CD8-positive, alpha-beta memory T cell (primary cell): ENCODE measurements around the gene CEBPB. TPM values are rescaled to one million over a fixed set of nuclear protein-coding genes. Genes with fewer than 3 reads are reported as not detected.
"Not testable (repeated sequence)": the region's sequence is repeated elsewhere in the genome, so short reads cannot be mapped to it uniquely, and the experiment has no call there.

ENCODE experiments used
- CTCF ChIA-PET: fragments of 350-600 bp; sonication (Branson Sonifier 250); formaldehyde crosslinking; loops from one replicate; lab custom pipeline; 2021; ENCODE audit warnings: antibody characterized with exemption; lab: Charles Lee
- POLR2A ChIA-PET: fragments of 350-600 bp; sonication (Branson Sonifier 250); formaldehyde crosslinking; loops from one replicate; lab custom pipeline; 2021; ENCODE audit warnings: antibody characterized with exemption; lab: Charles Lee
- DNase-seq, 5 donors: peaks; one replicate each; pipeline versions ENCODE4 v3.0.0 to v3.0.0-alpha.2; 2020 to 2022; ENCODE audit warnings: mixed read lengths in 1 of 5
- H3K27ac ChIP-seq: one replicate; pipeline ENCODE4 v1.7.0; 2013; ENCODE audit warnings: low read depth, mild to moderate bottlenecking, low read length, moderate library complexity
- H3K27me3 ChIP-seq: 2 replicates; pipeline ENCODE4 v1.7.0; 2013; ENCODE audit warnings: low read length, mild to moderate bottlenecking; ENCODE audit not compliant: insufficient read depth, poor library complexity, severe bottlenecking
- H3K36me3 ChIP-seq: 2 replicates; pipeline ENCODE4 v1.7.0; 2013; ENCODE audit warnings: mild to moderate bottlenecking, low read length, moderate library complexity; ENCODE audit not compliant: insufficient read depth
- H3K4me1 ChIP-seq: 2 replicates; pipeline ENCODE4 v1.7.0; 2013; ENCODE audit warnings: mild to moderate bottlenecking, low read length, moderate library complexity; ENCODE audit not compliant: insufficient read depth
- H3K4me3 ChIP-seq: 2 replicates; pipeline ENCODE4 v1.7.0; 2013; ENCODE audit warnings: mild to moderate bottlenecking, low read length
- H3K9me3 ChIP-seq: 2 replicates; pipeline ENCODE4 v1.7.0; 2013; ENCODE audit warnings: mild to moderate bottlenecking, low read length
- H3K27ac Mint-ChIP-seq, 8 donors: one replicate each; pipeline ENCODE4 v1.8.0; 2020 to 2021; ENCODE audit warnings: mixed read lengths in 8 of 8, mild to moderate bottlenecking in 6 of 8, inconsistent platforms in 3 of 8, moderate library complexity in 3 of 8
- H3K27me3 Mint-ChIP-seq, 2 donors: one replicate each; pipeline ENCODE4 v1.8.0; 2020 to 2021; ENCODE audit warnings: mixed read lengths in 2 of 2, mild to moderate bottlenecking in 1 of 2, moderate library complexity in 1 of 2
- H3K36me3 Mint-ChIP-seq, 3 donors: one replicate each; pipeline ENCODE4 v1.8.0; 2020 to 2021; ENCODE audit warnings: mixed read lengths in 3 of 3, inconsistent platforms in 1 of 3, mild to moderate bottlenecking in 1 of 3
- H3K4me1 Mint-ChIP-seq, 3 donors: one replicate each; pipeline ENCODE4 v1.8.0; 2020 to 2021; ENCODE audit warnings: mixed read lengths in 3 of 3, inconsistent platforms in 1 of 3, mild to moderate bottlenecking in 1 of 3
- H3K4me3 Mint-ChIP-seq, 7 donors: one replicate each; pipeline ENCODE4 v1.8.0; 2020 to 2021; ENCODE audit warnings: mixed read lengths in 7 of 7, mild to moderate bottlenecking in 6 of 7, moderate library complexity in 4 of 7, inconsistent platforms in 2 of 7
- H3K9me3 Mint-ChIP-seq, 5 donors: one replicate each; pipeline ENCODE4 v1.8.0; 2020 to 2022; ENCODE audit warnings: mixed read lengths in 5 of 5, mild to moderate bottlenecking in 3 of 5, moderate library complexity in 2 of 5, inconsistent platforms in 1 of 5
- polyA plus RNA-seq: library from polyadenylated mRNA; unstranded; fragments of 300-500 nt; fragmentation: Illumina TruSeq; gene quantifications from one replicate; pipeline ENCODE4 v1.2.3, GENCODE V29; 2021
- total RNA-seq, 2 experiments: library from RNA; stranded (reverse); gene quantifications; one replicate each; pipeline ENCODE4 v1.2.3, GENCODE V29; 2021

Gene CEBPB
- total and polyA plus RNA-seq, 3 experiments from 2014 or later = 25.3 to 29.1 (median 27.0) TPM

DNA sequence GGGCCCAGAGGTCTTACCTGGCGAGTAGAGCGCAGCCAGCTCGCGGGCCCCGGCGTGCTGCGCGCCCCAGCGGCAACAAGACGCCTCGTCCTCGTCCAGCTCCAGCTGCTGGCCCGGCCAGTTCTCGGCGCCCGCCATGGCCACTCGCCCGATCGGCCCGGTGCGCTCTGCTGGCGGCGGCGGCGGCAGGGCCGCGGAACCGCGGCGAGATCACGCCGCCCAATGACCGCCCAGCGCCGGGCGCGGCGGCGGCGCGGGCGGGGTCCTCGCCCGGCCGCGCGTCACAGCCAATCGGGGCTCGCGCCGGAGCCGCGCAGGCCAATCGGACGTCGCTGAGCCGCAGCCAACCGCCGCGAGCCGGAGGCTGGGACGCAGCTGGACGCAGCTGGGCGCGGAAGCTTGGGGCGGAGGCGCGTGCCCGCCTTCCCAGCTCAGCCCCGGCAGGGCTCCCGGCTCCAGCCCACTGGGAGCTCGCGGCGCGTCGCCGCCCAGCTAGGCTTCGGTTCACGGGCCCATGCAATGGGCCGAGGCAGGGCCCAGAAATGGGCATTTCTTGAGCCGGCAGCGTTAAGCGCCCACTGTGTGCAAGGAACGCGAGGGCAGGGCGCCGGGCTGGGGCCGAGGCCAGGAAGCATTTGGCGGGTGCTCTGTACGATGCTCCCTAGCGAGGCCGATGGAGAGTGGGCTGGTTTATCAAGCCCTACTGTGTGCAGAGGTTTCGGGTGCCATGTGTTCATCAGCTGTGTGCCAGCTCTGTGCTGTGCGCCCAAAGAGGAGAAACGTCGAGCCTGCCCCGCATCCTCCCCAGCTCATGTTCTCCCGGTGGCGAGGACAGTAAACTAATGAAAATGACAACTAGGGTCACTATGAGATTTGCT lies 36.9 kb upstream of the CEBPB start, which contains the start of gene PEDS1:
Gene PEDS1 (minus strand): TSS at position 224 of the 878 bp plus-strand sequence. CDS start 86 bp downstream, at position 138.
- Mint-ChIP-seq H3K27ac (peak within 1 kb of the TSS; percentile 81 to 97 (median 93)), H3K4me1 (peaks cover 41 to 52% (median 50%) of the 10 kb centered on the region in 3 donors), H3K9me3 (no peaks in the 10 kb centered on the region), H3K36me3 (peaks cover 0 to 16% (median 0%) of the 10 kb centered on the region in 3 donors), H3K27me3 (no peaks in the 10 kb centered on the region), H3K4me3 (peak within 1 kb of the TSS; percentile 83 to 94 (median 86))
- POLR2A ChIA-PET = interaction anchor here (0.5 to 2.0 kb wide), 11 partner anchors 12 to 435 kb away, joined by 3 to 11 read pairs (median 4); partner anchors contain the start of genes CEBPB, PTPN1, RNF114 and UBE2V1
- Histone ChIP-seq H3K27ac (peak within 1 kb of the TSS; percentile 89), H3K4me3 (peak within 1 kb of the TSS; percentile 91), H3K4me1 (peaks cover 26% of the 10 kb centered on the region), H3K9me3 (no peaks in the 10 kb centered on the region), H3K36me3 (no peaks in the 10 kb centered on the region), H3K27me3 (no peaks in the 10 kb centered on the region)
- peak; percentile 77 to 86 (median 82) for DNase-seq
- CTCF ChIA-PET = interaction anchor here (0.8 to 8.4 kb wide), 15 partner anchors 9 to 218 kb away, joined by 3 to 70 read pairs (median 5); no protein-coding TSS in a partner anchor

GRCh38 chr20:50161494-50161893 lies 29.1 kb upstream of the CEBPB start:
- DNase-seq, H3K9me3 ChIP-seq, H3K9me3 Mint-ChIP-seq, H3K4me1 ChIP-seq, H3K27me3 Mint-ChIP-seq, H3K4me3 Mint-ChIP-seq, H3K4me3 ChIP-seq, H3K36me3 ChIP-seq, H3K27ac Mint-ChIP-seq, H3K27ac ChIP-seq, H3K4me1 Mint-ChIP-seq, H3K36me3 Mint-ChIP-seq, H3K27me3 ChIP-seq: not testable (repeated sequence)
- ChIA-PET CTCF (interaction anchor here (1.0 to 1.4 kb wide), 3 partner anchors 14 to 183 kb away, joined by 3 to 4 read pairs (median 3); no protein-coding TSS in a partner anchor), POLR2A (interaction anchor here (0.7 to 1.0 kb wide), 2 partner anchors 41 to 62 kb away, joined by 3 to 8 read pairs; no protein-coding TSS in a partner anchor)

GRCh38 chr20:50163570-50164317 lies 26.9 kb upstream of the CEBPB start:
- POLR2A ChIA-PET = no interaction called here
- H3K4me3 ChIP-seq = no peak overlapping the region
- CTCF ChIA-PET = interaction anchor here (0.9 to 1.9 kb wide), 3 partner anchors 10 to 16 kb away, joined by 3 to 7 read pairs (median 3); partner anchors contain the start of gene PEDS1
- no peaks in the 10 kb centered on the region for H3K9me3 ChIP-seq
- Mint-ChIP-seq H3K27ac (no peak overlapping the region), H3K27me3 (peaks cover 0 to 2% of the 10 kb centered on the region in 2 donors), H3K4me1 (peaks cover 6 to 9% (median 8%) of the 10 kb centered on the region in 3 donors), H3K36me3 (no peaks in the 10 kb centered on the region), H3K9me3 (no peaks in the 10 kb centered on the region), H3K4me3 (no peak overlapping the region)
- DNase-seq = no peak
- no peak overlapping the region for H3K27ac ChIP-seq
- no peaks in the 10 kb centered on the region for H3K36me3 ChIP-seq
- no peaks in the 10 kb centered on the region for H3K27me3 ChIP-seq
- H3K4me1 ChIP-seq = peaks cover 4% of the 10 kb centered on the region

- Histone ChIP-seq H3K27ac (peak overlapping the region; percentile 70), H3K9me3 (no peaks in the 10 kb centered on the region), H3K4me1 (peaks cover 4% of the 10 kb centered on the region), H3K36me3 (no peaks in the 10 kb centered on the region), H3K4me3 (peak overlapping the region; percentile 20), H3K27me3 (no peaks in the 10 kb centered on the region)
- peaks cover 0 to 4% (median 0%) of the 10 kb centered on the region in 3 donors for H3K36me3 Mint-ChIP-seq
- ChIA-PET POLR2A (interaction anchor here (1.2 to 1.4 kb wide), 4 partner anchors 13 to 50 kb away, joined by 3 to 4 read pairs (median 4); partner anchors contain the start of genes CEBPB and PEDS1), CTCF (interaction anchor here (0.8 to 8.6 kb wide), 6 partner anchors 13 to 187 kb away, joined by 3 to 203 read pairs (median 5); partner anchors contain the start of genes PEDS1 and UBE2V1)
- peaks cover 2 to 8% of the 10 kb centered on the region in 2 donors for H3K27me3 Mint-ChIP-seq
- peaks cover 0 to 2% (median 0%) of the 10 kb centered on the region in 5 donors for H3K9me3 Mint-ChIP-seq
- peak overlapping the region in 6 of 7 donors; percentile 29 to 53 (median 48) for H3K4me3 Mint-ChIP-seq
- peaks cover 6 to 13% (median 8%) of the 10 kb centered on the region in 3 donors for H3K4me1 Mint-ChIP-seq
- H3K27ac Mint-ChIP-seq = peak overlapping the region in 2 of 8 donors; percentile 34 to 84
- peak; percentile 22 to 82 (median 32) for DNase-seq
Measured at GRCh38 chr20:50165684-50166554, 24.7 kb upstream of the CEBPB start.

GRCh38 chr20:50169329-50169823 lies 21.3 kb upstream of the CEBPB start:
- Mint-ChIP-seq H3K27ac (no peak overlapping the region), H3K36me3 (peaks cover 0 to 4% (median 0%) of the 10 kb centered on the region in 3 donors), H3K4me3 (no peak overlapping the region), H3K4me1 (peaks cover 6 to 13% (median 8%) of the 10 kb centered on the region in 3 donors), H3K9me3 (peaks cover 0 to 2% (median 0%) of the 10 kb centered on the region in 5 donors), H3K27me3 (peaks cover 10 to 23% of the 10 kb centered on the region in 2 donors)
- H3K27ac ChIP-seq = no peak overlapping the region
- POLR2A ChIA-PET = interaction anchor here (1.2 kb wide), 2 partner anchors 48 to 53 kb away, joined by 7 to 9 read pairs; no protein-coding TSS in a partner anchor
- no peak overlapping the region for H3K4me3 ChIP-seq
- DNase-seq = peak; percentile 67 to 84 (median 72)
- H3K36me3 ChIP-seq = no peaks in the 10 kb centered on the region
- no peaks in the 10 kb centered on the region for H3K27me3 ChIP-seq
- H3K9me3 ChIP-seq = no peaks in the 10 kb centered on the region
- peaks cover 4% of the 10 kb centered on the region for H3K4me1 ChIP-seq
- CTCF ChIA-PET = interaction anchor here (1.0 to 8.6 kb wide), 19 partner anchors 8 to 295 kb away, joined by 3 to 203 read pairs (median 5); partner anchors contain the start of gene PEDS1

- H3K4me3 Mint-ChIP-seq = no peak overlapping the region
- H3K36me3 Mint-ChIP-seq = peaks cover 0 to 4% (median 0%) of the 10 kb centered on the region in 3 donors
- DNase-seq = no peak
- H3K27ac Mint-ChIP-seq = no peak overlapping the region
- CTCF ChIA-PET = interaction anchor here (0.7 to 8.6 kb wide), 9 partner anchors 9 to 192 kb away, joined by 3 to 203 read pairs (median 5); partner anchors contain the start of gene PEDS1
- peaks cover 10 to 23% of the 10 kb centered on the region in 2 donors for H3K27me3 Mint-ChIP-seq
- H3K4me1 ChIP-seq = peaks cover 4% of the 10 kb centered on the region
- H3K4me1 Mint-ChIP-seq = peaks cover 6 to 12% (median 8%) of the 10 kb centered on the region in 3 donors
- H3K9me3 Mint-ChIP-seq = peaks cover 0 to 2% (median 0%) of the 10 kb centered on the region in 5 donors
- no peaks in the 10 kb centered on the region for H3K9me3 ChIP-seq
- H3K4me3 ChIP-seq = no peak overlapping the region
- H3K27me3 ChIP-seq = no peaks in the 10 kb centered on the region
- no peak overlapping the region for H3K27ac ChIP-seq
- POLR2A ChIA-PET = no interaction called here
- no peaks in the 10 kb centered on the region for H3K36me3 ChIP-seq
Measured at GRCh38 chr20:50170549-50171220, 19.9 kb upstream of the CEBPB start.
